Measurements from ENCODE around the gene NABP2.
"Not testable (repeated sequence)": the region's sequence is repeated elsewhere in the genome, so short reads cannot be mapped to it uniquely, and the experiment has no call there.

The NABP2 gene

GRCh38 chr12:56248711-56249110, 24.6 kb downstream of the NABP2 start:
- DNase-seq, result no peak

- no peak for DNase-seq
Observed at GRCh38 chr12:56252649-56253048, 28.5 kb downstream of the NABP2 start.

GRCh38 chr12:56253091-56253490, 28.9 kb downstream of the NABP2 start:
- no peak for DNase-seq

DNA sequence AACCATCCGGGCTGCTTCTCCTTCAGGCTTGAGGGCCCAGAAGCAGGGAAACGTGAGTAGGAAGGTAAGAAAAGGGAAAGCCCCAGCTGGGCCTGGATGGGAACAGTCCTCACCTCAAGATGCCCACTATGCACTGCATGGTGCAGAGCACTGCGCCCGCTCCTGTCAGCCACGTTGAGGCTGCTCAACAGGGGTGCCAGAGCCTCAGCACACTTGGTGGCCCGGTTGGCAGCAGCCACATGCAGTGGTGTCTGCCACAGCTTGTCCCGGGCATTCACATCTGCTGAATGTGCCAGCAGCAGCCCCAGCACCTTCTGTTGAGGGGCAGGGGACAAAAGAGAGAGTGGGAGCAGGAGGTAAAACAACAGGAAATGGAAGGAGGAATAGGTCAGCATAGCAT, 31.5 kb downstream of the NABP2 start:
- DNase-seq, result no peak

- DNase-seq, result no peak
Observed at GRCh38 chr12:56256326-56256960, 32.3 kb downstream of the NABP2 start.

GRCh38 chr12:56257071-56257470, 32.9 kb downstream of the NABP2 start:
- DNase-seq, result no peak

DNA sequence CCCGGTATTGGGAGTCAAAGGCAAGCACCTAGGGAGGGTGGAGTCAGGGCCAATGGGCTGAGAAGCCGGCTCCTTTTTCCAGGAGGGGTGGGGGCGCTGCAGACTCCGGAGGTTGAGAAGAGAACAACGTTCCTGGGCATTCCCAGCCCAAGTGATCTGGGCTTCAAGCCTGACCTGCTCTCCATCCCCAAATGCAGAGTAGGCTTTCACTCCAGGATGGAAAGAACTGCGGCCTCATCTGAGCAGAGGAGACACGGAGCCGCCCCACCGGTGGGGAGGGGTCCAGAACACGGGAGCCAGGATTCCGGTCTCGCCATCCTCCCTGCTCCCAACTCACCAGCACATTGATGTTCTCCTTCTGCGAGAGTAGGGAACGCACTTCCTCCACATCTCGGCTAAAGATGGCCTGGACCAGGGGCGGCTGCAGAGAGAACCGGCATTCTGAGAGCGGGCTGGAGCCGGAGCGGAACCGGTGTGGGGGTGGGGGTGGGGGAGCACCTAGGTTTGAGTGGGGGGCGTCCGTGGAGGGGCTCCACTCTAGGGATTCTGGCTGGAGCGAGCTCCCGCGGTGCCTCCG, 33.4 kb downstream of the NABP2 start:
- DNase-seq, result peak; percentile 38

DNA sequence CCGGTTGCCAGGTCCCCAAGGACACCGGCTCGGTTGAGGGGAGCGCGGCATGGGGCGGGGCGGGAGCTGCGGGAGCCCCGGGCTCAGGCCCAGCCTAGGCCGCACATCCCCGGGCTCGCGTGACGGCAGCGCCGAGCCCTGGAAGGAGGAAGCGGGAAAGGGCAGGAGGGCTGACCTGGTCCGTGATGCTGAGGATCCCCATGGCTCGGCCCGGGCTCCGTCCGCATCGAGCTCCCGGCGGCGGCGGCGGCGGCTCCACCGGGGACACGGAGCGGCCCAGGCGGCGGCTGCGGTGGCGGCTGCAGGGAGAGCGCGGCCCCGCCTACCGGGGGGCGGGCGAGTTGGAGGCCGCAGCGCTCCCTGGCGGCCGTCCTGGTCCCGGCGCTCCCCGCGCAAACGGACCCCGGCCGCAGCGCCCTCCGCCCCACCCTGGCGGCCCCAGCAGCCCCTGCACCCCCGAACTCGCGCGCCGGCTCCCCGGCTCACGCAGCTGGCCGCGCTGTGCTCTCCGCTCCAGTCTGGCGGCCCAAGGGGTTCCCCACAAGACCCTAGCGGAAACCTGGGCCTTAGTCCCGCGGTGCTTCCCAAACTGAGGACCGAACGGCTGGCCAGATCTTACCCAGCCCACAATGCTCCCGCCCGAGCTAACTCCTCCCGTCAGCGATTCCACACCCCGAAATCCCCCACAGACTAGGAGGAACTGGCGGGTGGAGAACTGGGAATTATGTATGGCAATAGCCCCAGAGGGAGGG, 34.1 kb downstream of the NABP2 start, which contains the start of gene ANKRD52:
Gene ANKRD52 (minus strand): TSS at position 317 of the 752 bp plus-strand sequence. CDS start 115 bp downstream, at position 202.
- peak; percentile 83 for DNase-seq

DNA sequence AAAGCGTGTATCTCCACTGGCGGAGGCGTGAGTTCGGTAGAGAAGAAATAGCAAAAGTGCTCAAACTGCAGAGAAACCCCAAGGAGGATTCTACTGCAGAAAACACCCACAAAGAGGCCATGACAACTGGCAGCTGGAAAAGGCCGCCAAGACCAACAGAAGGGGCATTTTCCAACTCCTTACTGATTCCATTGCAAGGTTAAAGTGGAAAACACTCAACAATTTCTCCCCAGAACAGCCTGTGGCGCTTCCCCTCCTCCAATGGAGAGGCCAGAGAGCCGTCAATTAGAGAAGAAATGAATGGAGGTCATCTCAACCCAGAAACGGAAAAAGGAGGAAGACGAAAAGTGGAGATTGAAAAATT, 34.7 kb downstream of the NABP2 start:
- no peak for DNase-seq

DNA sequence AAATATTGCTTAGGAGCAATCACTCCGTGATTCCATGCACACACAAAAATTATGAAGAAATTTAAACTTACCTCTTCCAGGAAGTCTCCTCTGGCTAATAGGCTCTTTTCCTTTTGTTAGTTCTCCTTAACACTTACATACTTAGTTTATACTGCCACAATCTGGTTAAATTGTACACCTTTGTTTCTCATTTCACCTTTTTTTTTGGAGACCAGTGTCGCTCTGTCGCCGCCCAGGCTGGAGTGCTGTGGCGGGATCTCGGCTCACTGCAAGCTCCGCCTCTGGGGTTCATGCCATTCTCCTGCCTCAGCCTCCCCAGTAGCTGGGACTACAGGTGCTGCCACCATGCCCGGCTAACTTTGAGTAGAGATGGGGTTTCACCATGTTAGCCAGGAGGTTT, 36.2 kb downstream of the NABP2 start:
- no peak for DNase-seq

GRCh38 chr12:56260921-56261320, 36.8 kb downstream of the NABP2 start:
- no peak for DNase-seq

DNA sequence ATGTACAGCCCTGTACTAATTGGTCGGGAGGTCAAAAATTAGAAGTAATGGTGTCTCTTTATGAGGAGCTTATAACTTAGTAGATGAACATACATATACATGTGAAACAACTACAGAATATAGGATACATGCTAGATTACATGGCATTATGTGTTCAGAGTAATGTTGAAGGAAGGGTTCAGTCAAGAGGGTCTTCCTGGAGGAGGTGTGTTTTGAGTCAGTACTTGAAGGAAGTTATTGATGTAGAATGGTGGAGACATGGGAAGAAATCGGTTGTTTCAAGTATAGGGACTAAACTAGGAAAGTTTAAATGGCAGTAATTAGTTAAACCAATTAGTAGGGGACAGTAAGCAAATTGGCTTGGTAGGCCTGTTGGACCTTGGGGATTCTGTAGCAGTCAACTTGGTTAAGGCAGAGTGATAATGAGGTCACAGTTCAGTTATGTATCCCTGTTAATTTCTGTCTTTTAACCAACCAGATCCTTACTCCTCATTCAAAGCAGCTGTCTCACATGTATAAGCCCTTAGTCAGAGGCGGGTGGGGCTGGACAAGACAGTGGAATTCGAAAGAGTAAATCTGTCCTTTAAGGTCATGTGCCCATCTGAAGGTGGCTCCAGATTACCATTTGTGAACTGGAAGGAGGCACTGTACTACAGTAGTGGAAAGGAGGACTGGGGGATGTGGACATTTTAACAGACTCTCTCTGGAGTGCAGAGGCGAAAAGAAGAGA, 37.5 kb downstream of the NABP2 start:
- DNase-seq, result no peak

- DNase-seq, result not testable (repeated sequence)
Observed at GRCh38 chr12:56262955-56263354, 38.8 kb downstream of the NABP2 start.

DNA sequence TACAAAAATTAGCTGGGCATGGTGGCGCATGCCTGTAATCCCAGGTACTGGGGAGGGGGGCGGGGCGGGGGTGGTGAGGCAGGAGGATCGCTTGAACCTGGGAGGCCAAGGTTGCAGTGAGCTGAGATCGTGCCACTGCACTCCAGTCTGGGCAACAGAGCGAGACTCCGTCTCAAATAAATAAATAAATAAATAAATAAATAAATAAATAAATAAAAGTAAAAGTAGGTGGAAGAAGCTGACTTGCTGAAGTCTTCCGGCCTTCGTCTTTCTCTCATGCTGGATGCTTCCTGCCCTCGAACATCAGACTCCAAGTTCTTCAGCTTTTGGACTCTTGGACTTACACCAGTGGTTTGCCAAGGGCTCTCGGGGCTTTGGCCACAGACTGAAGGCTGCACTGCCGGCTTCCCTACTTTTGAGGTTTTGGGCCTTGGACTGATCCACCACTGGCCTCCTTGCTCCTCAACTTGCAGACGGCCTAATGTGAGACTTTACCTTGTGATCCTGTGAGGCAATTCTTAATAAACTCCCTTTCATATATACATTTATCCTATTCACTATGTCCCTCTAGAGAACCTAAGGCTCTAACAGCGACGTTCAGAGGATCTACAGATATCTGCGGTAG, 42.0 kb downstream of the NABP2 start:
- not testable (repeated sequence) for DNase-seq

DNA sequence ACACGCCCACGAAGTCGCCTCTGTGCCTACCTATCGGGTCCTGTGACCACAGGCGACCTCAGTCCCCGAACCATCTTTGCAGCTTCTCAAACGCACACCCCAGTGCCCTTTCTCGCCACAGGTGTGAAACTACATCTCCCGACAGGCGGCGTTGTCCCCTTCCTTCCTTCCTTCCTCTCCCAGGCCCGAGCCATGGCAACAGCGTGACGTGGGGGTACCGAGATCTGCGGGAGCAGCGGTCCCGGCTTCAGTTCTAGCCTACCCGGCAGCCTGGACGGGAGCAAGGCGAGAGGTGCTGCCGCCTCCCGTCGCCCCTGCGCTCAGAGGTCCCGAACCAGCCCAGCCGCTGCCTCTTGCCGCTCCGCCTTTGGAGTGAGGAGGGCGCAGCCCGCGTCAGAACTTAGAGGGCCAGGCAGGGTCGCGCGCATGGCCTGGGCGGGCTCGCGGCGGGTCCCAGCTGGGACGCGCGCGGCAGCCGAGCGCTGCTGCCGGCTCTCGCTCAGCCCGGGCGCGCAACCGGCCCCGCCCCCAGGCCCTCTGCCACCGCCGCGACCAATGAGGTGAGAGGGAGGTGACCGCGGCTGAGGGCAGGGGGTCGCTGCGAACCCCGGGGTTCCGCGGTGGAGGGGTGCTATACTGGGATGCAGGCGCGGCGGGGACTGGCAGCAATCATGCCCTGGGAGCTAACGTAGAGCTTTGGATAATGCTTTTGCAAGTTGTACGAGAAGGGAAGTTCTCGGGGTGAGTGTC, 42.7 kb downstream of the NABP2 start, which contains the start of gene COQ10A:
Gene COQ10A (plus strand): TSS at position 250 of the 750 bp plus-strand sequence. CDS start 177 bp downstream, at position 427.
- DNase-seq, result peak; percentile 87

- no peak for DNase-seq
Observed at GRCh38 chr12:56267443-56268071, 43.4 kb downstream of the NABP2 start.

GRCh38 chr12:56271031-56271430, 46.9 kb downstream of the NABP2 start:
- DNase-seq, result no peak

GRCh38 chr12:56272468-56272867, 48.3 kb downstream of the NABP2 start:
- DNase-seq, result not testable (repeated sequence)

DNA sequence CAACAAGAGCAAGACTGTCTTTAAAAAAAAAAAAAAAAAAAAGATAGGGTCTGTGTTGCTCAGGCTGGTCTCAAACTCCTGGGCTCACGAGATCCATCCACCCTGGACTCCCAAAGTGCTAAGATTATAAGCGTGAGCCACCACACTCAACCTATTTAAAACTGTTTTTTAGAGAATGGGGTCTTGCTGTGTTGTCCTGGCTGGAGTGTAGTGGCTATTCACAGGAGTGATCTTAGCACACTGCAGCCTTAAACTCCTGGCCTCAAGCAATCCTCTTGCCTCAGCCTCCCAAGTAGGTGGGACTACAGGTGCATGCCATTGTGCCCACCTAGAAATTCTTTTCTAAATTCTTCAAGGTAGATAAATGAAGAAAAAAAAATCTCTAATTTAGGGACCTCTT, 50.2 kb downstream of the NABP2 start:
- no peak for DNase-seq

DNA sequence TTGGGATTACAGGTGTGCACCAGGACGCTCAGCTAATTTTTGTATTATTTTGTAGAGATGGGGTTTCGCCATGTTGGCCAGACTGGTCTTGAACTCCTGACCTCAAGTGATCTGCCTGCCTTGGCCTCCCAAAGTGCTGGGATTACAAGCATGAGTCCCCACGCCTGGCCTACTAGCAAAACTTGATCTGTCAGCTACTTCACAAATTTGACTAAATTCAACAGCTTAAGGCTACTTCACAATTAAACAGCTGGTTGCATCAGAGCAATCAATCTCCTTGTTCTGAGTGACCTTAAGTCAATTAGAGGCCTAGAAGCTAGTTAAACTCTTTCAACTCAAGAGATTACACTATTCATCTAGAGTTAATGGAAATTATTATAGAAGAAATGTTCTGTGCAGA, 54.8 kb downstream of the NABP2 start:
- DNase-seq, result no peak
